Measurements from ENCODE around the gene SYCP1.

- TF ChIP-seq POLR2A (IDR thresholded peaks at IDR 0.05; ENCODE audit: insufficient read depth in 1 of 2, low read depth in 2 of 2, low read length in 2 of 2) (no peak), ARID2 (CRISPR knock-in tag; IDR thresholded peaks at IDR 0.05; ENCODE audit: borderline replicate concordance) (no peak), DMTF1 (CRISPR knock-in tag; IDR thresholded peaks at IDR 0.05) (no peak), ZUFSP (CRISPR knock-in tag; IDR thresholded peaks at IDR 0.05; ENCODE audit: borderline replicate concordance) (no peak), REST (IDR thresholded peaks at IDR 0.05; ENCODE audit: borderline replicate concordance in 1 of 2, low read depth in 1 of 2, low read length in 2 of 2) (no peak), POLR2AphosphoS5 (IDR thresholded peaks at IDR 0.05; ENCODE audit: low read depth, low read length) (no peak), RFX5 (IDR thresholded peaks at IDR 0.05; ENCODE audit: low read depth, low read length) (no peak), ATM (IDR thresholded peaks at IDR 0.05; ENCODE audit: borderline replicate concordance) (no peak), ZNF18 (CRISPR knock-in tag; IDR thresholded peaks at IDR 0.05; ENCODE audit: insufficient replicate concordance) (no peak), MAX (IDR thresholded peaks at IDR 0.05) (no peak), STAT6 (CRISPR knock-in tag; IDR thresholded peaks at IDR 0.05; ENCODE audit: borderline replicate concordance) (no peak), RBFOX2 (IDR thresholded peaks at IDR 0.05; ENCODE audit: low read depth, low read length) (no peak), ZNF776 (CRISPR knock-in tag; IDR thresholded peaks at IDR 0.05) (no peak), PREB (CRISPR knock-in tag; IDR thresholded peaks at IDR 0.05) (no peak)
Measured at GRCh38 chr1:114976891-114977290, 122.2 kb downstream of the SYCP1 start.
